ENCODE data around the gene SLC44A3. TPM values are rescaled to one million over a fixed set of nuclear protein-coding genes. Genes with fewer than 3 reads are reported as not detected.

Gene SLC44A3
- total and polyA plus RNA-seq, 2 of the 13 experiments (the other 11 are each of a cell fraction or from before 2014, with no cell fraction given): 6.8 to 14.1 TPM

DNA sequence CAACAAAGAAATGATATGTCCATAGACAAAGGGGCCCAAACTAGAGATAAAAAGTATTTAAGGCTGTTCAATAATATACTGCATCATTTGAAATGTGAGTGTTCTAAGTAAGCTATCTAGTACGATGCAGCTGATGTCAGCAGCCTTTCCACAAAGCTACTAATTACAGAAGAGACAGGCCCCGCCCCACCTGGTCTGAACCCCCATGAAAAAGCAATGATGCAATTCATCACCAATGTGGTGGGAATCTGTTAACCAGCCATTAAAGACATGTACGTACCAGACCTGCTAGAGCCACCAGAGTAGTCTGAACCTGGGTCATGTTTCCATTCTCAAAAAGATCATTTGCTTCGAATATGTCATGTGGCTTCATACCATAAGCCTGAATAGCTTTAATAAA is 81.7 kb downstream of the SLC44A3 start:
- Histone ChIP-seq H3K9ac (ENCODE audit: insufficient read depth, low read depth, low read length) (no peak overlapping the region), H3K27ac (ENCODE audit: extremely low read length, insufficient read depth, low read length) (no peak overlapping the region), H3K36me3 (replicated peaks in 1 of 2; ENCODE audit: control insufficient read depth in 1 of 2, insufficient read depth in 2 of 2, low read length in 2 of 2) (peaks cover 17 to 63% of the 10 kb centered on the region in 2 experiments), H3K4me1 (ENCODE audit: insufficient read depth, low read length) (peaks cover 7% of the 10 kb centered on the region), H3K4me2 (ENCODE audit: low read depth, low read length) (no peak overlapping the region), H3K4me3 (replicated peaks in 1 of 3; ENCODE audit: insufficient read depth in 1 of 3, low read depth in 2 of 3, low read length in 3 of 3) (no peak overlapping the region), H4K20me1 (ENCODE audit: insufficient read depth, low read length) (peaks cover 7% of the 10 kb centered on the region; the same call in 1 of the 2 replicates), H2AFZ (ENCODE audit: low read length) (no peak overlapping the region), H3K9me3 (ENCODE audit: low read length) (no peaks in the 10 kb centered on the region), H3K79me2 (ENCODE audit: insufficient read depth, low read length) (peaks cover 44% of the 10 kb centered on the region), H3K27me3 (ENCODE audit: control insufficient read depth in 1 of 2, insufficient read depth in 2 of 2, low read length in 2 of 2) (no peaks in the 10 kb centered on the region)
- no peak for TF ChIP-seq ZC3H4 (CRISPR knock-in tag; IDR thresholded peaks at IDR 0.05; ENCODE audit: borderline replicate concordance)
- no peak for TF ChIP-seq NKX3-1 (CRISPR knock-in tag; IDR thresholded peaks at IDR 0.05)
- TF ChIP-seq ZNF331 (CRISPR knock-in tag; IDR thresholded peaks at IDR 0.05): no peak
- TF ChIP-seq NFE2L2 (IDR thresholded peaks at IDR 0.05; ENCODE audit: low read length): no peak
- no peak for TF ChIP-seq KDM3A (CRISPR knock-in tag; IDR thresholded peaks at IDR 0.05; ENCODE audit: low read depth)
- BruUV-seq (replicated peaks): no TSS peak
- POLR2A ChIA-PET: no interaction called here
- no peak for FAIRE-seq
- 98% methylated on average over 4 of the region's 4 CpGs for WGBS (ENCODE audit: low lambda C conversion rate)
- intact Hi-C loops (cut with micrococcal nuclease; ENCODE audit: unreplicated experiment): no loop called here
- in situ Hi-C loops (cut with HindIII; ENCODE audit: extremely low pct_ligation_motif_present, low pct_unique_long_range_greater_than_20kb): no loop called here
- ATAC-seq: no peak
- CTCF ChIA-PET (ENCODE audit: low intra/inter-chr PET ratio, low total read pairs): no interaction called here
- no peak for DNase-seq (ENCODE audit: low spot score)

DNA sequence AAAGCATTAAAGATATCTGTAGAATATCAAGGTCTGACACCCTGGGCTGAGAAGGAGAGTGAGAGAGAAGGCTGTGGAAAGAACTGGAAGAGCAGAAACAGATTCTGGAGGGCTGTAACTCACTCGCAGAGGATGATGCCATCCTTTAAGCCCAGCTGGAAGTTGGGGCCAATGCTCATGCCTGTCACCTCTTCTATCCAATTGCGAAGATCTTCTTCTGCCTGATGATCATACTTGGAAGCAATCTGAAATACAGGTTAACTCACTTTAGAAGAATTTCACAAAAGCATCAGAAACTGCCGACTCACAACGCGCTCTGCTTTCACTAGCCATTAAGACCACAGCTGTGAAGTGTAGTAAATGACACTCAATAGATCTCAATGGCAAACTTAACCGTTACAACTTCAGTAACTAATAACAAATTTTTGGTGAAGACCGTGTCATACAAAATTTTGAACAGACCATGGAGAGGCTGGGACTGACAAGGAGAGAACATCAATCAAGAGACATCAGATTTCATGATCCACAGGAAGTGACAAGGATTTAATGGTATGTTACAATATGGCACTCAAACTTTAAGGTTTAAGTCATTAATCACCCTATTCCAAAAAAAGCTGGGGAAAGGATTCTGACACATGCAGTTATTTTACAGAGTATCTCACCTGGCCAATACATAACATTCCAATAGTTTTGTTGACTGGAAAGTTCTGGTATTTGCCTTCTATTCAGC is 83.3 kb downstream of the SLC44A3 start:
- Histone ChIP-seq H3K27ac (ENCODE audit: extremely low read length, insufficient read depth, low read length) (no peak overlapping the region), H3K79me2 (ENCODE audit: insufficient read depth, low read length) (peaks cover 59% of the 10 kb centered on the region)

More for the DNA sequence above, 83.3 kb downstream of the SLC44A3 start:
- no TSS peak for BruUV-seq (replicated peaks)
- no peak overlapping the region for H2AFZ ChIP-seq (ENCODE audit: low read length)
- POLR2A ChIA-PET: no interaction called here
- H3K4me2 ChIP-seq (ENCODE audit: low read depth, low read length): no peak overlapping the region
- no peaks in the 10 kb centered on the region for H3K9me3 ChIP-seq (ENCODE audit: low read length)
- no peak for DNase-seq (ENCODE audit: low spot score)
- no peak overlapping the region for H3K4me3 ChIP-seq (replicated peaks in 1 of 3; ENCODE audit: insufficient read depth in 1 of 3, low read depth in 2 of 3, low read length in 3 of 3)
- WGBS (ENCODE audit: low lambda C conversion rate): 95% methylated on average over 7 of the region's 7 CpGs
- TF ChIP-seq RBFOX2 (IDR thresholded peaks at IDR 0.05; ENCODE audit: low read depth, low read length): no peak
- no peak for TF ChIP-seq HNRNPK (IDR thresholded peaks at IDR 0.05; ENCODE audit: low read depth, low read length, poor library complexity, severe bottlenecking)
- no peak for TF ChIP-seq ZNF138 (CRISPR knock-in tag; IDR thresholded peaks at IDR 0.05; ENCODE audit: low read depth)
- TF ChIP-seq ZNF501 (CRISPR knock-in tag; IDR thresholded peaks at IDR 0.05): no peak
- no peak for TF ChIP-seq HOXA9 (CRISPR knock-in tag; IDR thresholded peaks at IDR 0.05; ENCODE audit: borderline replicate concordance)
- TF ChIP-seq, protein P1, sequence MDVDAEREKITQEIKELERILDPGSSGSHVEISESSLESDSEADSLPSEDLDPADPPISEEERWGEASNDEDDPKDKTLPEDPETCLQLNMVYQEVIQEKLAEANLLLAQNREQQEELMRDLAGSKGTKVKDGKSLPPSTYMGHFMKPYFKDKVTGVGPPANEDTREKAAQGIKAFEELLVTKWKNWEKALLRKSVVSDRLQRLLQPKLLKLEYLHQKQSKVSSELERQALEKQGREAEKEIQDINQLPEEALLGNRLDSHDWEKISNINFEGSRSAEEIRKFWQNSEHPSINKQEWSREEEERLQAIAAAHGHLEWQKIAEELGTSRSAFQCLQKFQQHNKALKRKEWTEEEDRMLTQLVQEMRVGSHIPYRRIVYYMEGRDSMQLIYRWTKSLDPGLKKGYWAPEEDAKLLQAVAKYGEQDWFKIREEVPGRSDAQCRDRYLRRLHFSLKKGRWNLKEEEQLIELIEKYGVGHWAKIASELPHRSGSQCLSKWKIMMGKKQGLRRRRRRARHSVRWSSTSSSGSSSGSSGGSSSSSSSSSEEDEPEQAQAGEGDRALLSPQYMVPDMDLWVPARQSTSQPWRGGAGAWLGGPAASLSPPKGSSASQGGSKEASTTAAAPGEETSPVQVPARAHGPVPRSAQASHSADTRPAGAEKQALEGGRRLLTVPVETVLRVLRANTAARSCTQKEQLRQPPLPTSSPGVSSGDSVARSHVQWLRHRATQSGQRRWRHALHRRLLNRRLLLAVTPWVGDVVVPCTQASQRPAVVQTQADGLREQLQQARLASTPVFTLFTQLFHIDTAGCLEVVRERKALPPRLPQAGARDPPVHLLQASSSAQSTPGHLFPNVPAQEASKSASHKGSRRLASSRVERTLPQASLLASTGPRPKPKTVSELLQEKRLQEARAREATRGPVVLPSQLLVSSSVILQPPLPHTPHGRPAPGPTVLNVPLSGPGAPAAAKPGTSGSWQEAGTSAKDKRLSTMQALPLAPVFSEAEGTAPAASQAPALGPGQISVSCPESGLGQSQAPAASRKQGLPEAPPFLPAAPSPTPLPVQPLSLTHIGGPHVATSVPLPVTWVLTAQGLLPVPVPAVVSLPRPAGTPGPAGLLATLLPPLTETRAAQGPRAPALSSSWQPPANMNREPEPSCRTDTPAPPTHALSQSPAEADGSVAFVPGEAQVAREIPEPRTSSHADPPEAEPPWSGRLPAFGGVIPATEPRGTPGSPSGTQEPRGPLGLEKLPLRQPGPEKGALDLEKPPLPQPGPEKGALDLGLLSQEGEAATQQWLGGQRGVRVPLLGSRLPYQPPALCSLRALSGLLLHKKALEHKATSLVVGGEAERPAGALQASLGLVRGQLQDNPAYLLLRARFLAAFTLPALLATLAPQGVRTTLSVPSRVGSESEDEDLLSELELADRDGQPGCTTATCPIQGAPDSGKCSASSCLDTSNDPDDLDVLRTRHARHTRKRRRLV (CRISPR knock-in tag; IDR thresholded peaks at IDR 0.05): no peak
- no peak for TF ChIP-seq ZBTB20 (CRISPR knock-in tag; IDR thresholded peaks at IDR 0.05; ENCODE audit: borderline replicate concordance, low read depth)
- TF ChIP-seq KLF13 (CRISPR knock-in tag; IDR thresholded peaks at IDR 0.05): no peak
- no peak for TF ChIP-seq NFATC3 (CRISPR knock-in tag; IDR thresholded peaks at IDR 0.05)
- CTCF ChIA-PET (ENCODE audit: low intra/inter-chr PET ratio, low total read pairs): no interaction called here
- H3K36me3 ChIP-seq (replicated peaks in 1 of 2; ENCODE audit: control insufficient read depth in 1 of 2, insufficient read depth in 2 of 2, low read length in 2 of 2): peaks cover 11 to 56% of the 10 kb centered on the region in 2 experiments
- no peak overlapping the region for H3K9ac ChIP-seq (ENCODE audit: insufficient read depth, low read depth, low read length)
- intact Hi-C loops (cut with micrococcal nuclease; ENCODE audit: unreplicated experiment): no loop called here
- in situ Hi-C loops (cut with HindIII; ENCODE audit: extremely low pct_ligation_motif_present, low pct_unique_long_range_greater_than_20kb): no loop called here
- H3K4me1 ChIP-seq (ENCODE audit: insufficient read depth, low read length): peaks cover 7% of the 10 kb centered on the region
- H3K27me3 ChIP-seq (ENCODE audit: control insufficient read depth in 1 of 2, insufficient read depth in 2 of 2, low read length in 2 of 2): no peaks in the 10 kb centered on the region
- H4K20me1 ChIP-seq (ENCODE audit: insufficient read depth, low read length): peaks cover 12% of the 10 kb centered on the region; the same call in 1 of the 2 replicates
- no peak for ATAC-seq
- no peak for FAIRE-seq

Measured in HepG2 (cell line).